HG02938 (cell line): ENCODE data around the gene KCTD15.

Experiments used
- ATAC-seq: cut with Tn5 transposase; IDR thresholded peaks from one replicate; pipeline ENCODE4 v1.9.1; 2021; ENCODE audit warnings: mild to moderate bottlenecking, moderate library complexity; ENCODE audit not compliant: unreplicated experiment

Gene KCTD15, protein sequence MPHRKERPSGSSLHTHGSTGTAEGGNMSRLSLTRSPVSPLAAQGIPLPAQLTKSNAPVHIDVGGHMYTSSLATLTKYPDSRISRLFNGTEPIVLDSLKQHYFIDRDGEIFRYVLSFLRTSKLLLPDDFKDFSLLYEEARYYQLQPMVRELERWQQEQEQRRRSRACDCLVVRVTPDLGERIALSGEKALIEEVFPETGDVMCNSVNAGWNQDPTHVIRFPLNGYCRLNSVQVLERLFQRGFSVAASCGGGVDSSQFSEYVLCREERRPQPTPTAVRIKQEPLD

GRCh38 chr19:33796164-33796875 lies at the start of gene KCTD15:
KCTD15 (plus strand) TSS chr19:33796870; CDS start chr19:33800455, 3,585 bp downstream.
- no peak for ATAC-seq

DNA sequence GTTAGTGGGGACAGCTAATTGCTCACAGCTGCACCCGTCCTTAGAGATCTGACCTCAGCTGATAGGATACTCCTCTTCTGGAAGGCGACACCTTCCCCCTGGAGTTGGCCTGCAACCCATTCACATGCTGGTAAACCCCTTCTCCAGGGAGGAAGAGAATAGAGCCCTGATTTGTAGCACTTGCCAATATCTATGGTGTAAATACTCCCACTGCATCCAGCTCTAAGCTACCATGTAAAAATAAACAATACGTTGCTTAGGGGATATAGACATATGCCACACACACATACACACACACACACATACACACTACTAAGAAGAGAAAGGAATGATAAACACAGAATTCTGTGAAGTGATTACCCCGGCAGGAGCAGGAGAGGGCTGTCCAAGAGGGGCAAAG lies 49.4 kb upstream of the KCTD15 start:
- no peak for ATAC-seq

- ATAC-seq = no peak
Measured at GRCh38 chr19:33748231-33748630, 48.4 kb upstream of the KCTD15 start.

DNA sequence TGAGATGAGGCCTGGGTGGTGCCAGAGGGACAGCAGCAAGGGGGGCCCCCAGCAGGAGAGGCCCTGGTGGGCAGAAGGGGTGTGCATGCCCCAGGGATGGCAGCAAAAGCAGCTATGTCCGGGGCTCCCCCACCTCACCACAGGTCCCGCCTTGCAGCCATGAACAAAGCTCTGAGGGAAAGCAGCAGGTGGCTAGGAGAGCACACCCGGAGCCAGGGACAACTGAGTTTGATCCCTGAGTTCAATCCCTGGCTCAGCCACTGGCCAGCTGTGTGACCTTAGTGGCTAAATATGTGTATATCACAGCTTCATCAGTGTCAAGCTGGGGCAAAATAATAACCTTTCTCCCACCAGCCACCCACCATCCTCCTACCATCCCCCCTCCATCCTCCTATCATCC lies 47.7 kb upstream of the KCTD15 start:
- ATAC-seq = no peak

GRCh38 chr19:33749619-33750175 lies 47.0 kb upstream of the KCTD15 start:
- ATAC-seq = no peak

GRCh38 chr19:33750587-33751435 lies 45.9 kb upstream of the KCTD15 start:
- ATAC-seq = no peak

- ATAC-seq = no peak
Measured at GRCh38 chr19:33751436-33751770, 45.3 kb upstream of the KCTD15 start.

DNA sequence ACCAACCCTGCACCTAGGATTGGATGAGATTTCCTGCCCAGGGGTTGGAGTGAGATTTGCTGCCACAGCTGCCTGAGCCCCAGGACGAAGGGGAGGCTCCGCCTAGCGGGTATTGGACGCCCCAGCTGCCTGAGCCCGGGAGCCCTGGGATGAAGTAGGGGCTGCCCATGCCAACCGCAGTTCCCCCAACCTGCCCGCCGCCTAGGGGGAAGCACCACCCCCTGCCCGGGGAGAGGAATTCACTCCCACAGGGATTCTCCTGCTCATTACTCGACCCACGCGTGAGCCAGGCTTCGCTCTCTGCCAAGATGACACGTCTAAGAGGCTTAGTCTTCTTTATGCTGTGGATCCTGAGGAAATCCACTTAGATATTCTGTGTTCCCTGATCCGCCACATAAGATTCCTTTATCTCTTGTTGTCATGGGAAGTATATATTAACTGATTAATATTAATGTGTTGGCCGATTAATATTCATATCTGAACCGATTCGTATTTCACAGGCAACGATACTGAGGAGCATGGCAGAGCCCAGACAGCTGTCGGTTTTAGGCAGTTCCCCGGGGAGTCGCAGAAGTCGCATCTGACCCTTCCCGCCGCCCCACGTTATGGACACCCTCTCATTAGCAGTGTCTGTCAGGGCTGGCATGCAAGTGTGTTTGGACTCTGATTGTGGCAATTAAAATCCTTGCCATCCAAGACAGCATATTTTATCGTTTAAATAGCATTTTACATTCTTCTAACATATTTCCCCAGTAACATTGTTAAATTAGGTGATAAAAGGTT lies 44.5 kb upstream of the KCTD15 start:
- ATAC-seq = no peak

- ATAC-seq = no peak
Measured at GRCh38 chr19:33752945-33753344, 43.7 kb upstream of the KCTD15 start.

DNA sequence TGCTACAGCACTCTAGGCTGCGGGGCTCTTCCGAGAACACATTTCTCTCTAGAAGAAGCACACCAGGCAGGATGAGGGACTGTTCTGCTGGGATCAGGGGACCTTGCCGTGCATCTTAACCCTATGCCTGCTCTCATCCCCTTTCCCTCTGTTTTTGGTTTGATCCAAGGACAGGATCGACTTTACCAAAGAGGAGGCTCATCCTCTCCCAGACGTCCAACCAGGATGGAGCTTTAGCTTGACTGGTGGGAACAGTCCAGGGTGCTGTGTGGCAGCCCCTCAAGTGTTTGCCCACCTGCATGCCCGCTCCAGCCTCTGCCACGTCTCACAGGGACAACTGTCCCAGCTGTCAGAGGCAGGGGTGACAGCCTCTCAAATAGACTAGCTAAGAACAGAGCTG lies 42.3 kb upstream of the KCTD15 start:
- ATAC-seq = no peak

- ATAC-seq = no peak
Measured at GRCh38 chr19:33755099-33756035, 41.3 kb upstream of the KCTD15 start.

GRCh38 chr19:33756177-33756576 lies 40.5 kb upstream of the KCTD15 start:
- ATAC-seq = no peak

- ATAC-seq = no peak
Measured at GRCh38 chr19:33758541-33759013, 38.1 kb upstream of the KCTD15 start.

- ATAC-seq = no peak
Measured at GRCh38 chr19:33759356-33759755, 37.3 kb upstream of the KCTD15 start.

GRCh38 chr19:33763633-33764371 lies 32.9 kb upstream of the KCTD15 start:
- no peak for ATAC-seq

DNA sequence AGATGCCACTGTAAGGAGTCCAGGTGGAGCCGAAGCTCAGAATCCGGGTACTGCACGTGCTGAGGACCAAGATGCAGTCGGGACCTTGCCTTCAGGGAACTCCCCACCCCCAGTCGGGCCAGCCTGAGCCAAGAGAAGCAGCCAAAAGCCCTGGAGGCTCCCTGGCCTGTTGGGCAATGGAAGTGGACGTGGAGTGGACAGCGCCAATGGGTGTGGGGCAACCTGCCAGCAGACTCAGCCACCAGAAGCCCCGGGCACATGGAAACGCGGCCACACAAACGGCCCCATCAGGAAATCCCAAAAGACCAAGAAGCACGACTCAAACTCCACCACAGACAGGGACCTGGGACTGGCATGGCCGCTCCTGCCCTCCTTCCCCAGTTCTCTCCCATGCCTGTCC lies 30.0 kb upstream of the KCTD15 start:
- ATAC-seq = no peak

DNA sequence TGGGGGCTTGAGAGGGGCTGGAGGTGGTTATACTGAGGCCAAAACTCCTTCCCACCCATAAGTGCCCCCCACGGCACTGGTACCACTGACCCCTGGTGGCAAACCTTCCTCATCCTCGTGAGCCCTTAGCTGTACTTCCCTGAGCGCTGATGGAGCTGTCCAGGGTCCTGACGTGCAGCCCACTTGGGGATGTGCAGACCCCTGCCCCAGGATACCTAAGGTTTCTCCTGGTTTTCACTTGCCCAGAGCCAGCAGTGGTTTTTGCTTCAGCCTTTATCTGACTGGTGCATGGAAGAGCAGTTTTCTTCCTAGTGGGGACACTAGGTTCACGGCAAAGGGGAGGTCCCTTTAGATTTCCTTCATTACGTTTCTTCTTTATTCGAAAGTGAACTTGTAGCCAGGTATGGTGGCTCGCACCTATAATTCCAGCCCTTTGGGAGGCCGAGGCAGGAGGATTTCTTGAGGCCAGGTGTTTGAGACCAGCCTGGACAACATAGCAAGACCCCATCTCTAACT lies 28.7 kb upstream of the KCTD15 start:
- no peak for ATAC-seq

GRCh38 chr19:33769208-33769607 lies 27.5 kb upstream of the KCTD15 start:
- ATAC-seq = no peak

GRCh38 chr19:33770107-33770506 lies 26.6 kb upstream of the KCTD15 start:
- no peak for ATAC-seq
